HG02798 (cell line): ENCODE data around the gene SCAANT1.

ENCODE experiments used
- ATAC-seq: cut with Tn5 transposase; IDR thresholded peaks from one replicate; pipeline ENCODE4 v1.9.1; 2021; ENCODE audit warnings: mild to moderate bottlenecking; ENCODE audit not compliant: unreplicated experiment, poor library complexity

Gene SCAANT1

DNA sequence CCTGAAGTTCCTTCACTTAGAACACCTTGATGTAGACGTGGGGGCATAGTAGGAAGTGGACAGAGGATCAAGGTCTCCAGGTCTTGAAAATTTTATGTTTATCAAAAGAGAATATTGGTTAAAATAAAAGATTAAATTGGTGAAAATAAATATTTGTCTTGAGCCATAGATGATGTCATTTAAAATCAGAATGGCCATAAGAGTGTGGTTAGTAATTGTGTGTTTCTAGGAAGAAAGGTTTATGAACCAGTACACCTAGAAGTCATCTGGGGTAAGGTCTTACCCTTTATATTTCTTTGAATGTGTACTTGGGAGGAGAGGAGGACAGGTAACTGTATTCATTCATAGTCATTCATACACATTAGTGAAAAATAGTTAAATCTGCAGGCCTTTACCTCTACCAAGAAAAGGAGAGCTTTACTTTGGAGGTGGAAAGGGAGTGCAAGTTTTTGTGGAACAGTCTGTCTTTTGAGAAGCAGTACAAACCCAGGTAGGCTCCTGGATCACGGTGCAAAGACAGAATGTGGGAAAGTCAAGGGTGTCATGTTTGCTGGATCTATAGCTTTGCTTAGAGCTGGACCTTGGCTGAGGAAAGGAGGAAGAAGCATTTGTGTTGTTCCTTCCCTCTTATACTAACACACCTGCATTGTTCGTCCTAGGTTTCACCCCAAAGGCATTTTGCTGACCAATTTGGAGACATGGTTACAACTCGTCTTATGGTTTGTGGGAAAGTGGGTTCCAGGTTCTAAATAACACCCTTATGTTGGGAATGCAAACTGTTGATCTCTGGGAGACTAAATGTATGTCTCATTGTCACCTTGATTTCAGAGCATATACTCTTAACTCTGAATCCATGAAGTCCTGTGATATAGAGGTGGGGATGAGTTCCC lies 6.2 kb downstream of the SCAANT1 start:
- no peak for ATAC-seq

DNA sequence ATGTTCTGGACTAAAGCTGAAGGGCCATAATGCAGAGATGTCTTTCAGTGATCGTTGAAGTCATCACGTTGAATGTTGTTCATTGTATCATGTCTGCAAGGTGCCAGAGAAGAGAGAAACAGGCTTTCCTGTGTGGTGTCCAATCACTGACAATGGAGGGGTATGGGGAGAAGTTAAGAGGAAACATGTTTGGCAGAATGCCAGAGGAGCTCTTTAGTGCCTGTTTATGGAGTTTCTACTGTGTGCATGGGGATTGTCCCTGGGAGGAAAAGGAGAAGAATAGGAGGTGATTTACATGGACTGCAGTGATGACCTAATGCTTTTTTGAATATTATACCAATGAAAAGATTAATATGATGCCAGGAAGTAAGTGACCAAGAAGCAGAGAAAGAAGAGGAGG lies 11.7 kb downstream of the SCAANT1 start:
- no peak for ATAC-seq

DNA sequence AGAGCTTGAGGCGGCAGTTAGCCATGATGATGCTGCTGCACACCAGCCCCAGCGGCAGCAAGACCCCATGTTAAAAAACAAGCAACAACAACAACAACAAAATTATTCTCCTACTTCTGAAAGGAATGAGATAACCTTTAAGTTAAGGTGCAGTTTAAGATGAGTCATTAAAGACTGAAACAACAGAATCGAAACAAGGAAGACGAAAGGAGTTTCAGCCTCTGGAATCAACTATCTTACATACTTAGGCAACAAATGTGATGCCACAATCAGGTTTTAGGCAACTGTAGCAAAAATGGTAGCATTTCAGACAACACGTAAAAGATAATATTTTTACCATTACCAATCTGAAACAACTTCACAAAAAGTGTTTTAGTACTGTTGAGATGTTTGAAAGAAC lies 12.2 kb downstream of the SCAANT1 start:
- ATAC-seq, result no peak

DNA sequence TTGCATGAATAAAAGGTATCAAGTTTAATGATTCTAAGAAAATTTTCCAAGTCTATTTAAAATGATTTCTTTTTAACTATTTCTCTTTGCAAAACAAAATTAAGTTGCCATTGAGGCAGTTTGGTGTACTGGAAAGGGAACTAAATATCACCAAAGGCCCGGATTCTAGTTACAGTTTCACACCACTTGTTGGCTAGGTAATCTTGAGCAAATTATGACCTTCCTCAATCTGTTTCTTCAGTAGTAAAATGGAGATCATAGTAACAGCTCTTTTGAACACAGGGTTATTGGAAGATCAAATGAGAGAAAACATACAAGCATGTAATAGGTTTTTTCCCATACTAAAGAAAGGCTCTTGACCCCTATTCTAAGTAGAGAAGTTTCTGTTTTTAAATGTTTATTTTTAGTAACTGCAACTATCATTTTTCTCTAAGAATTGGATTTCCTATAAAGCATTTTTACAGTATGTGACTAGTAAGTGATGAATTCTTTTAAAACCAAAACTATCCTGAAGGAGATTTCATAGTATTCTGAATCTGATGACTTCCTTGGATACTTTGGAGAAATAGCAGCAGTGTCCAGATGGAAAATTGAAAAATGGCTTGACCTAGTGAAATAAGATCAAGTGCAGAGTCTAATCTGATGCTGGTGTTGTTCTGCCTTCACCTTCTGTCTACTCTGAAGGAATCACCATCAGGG lies 15.7 kb downstream of the SCAANT1 start:
- peak; percentile 62 for ATAC-seq

- no peak for ATAC-seq
Observed at GRCh38 chr3:63895422-63896189, 16.6 kb downstream of the SCAANT1 start.

DNA sequence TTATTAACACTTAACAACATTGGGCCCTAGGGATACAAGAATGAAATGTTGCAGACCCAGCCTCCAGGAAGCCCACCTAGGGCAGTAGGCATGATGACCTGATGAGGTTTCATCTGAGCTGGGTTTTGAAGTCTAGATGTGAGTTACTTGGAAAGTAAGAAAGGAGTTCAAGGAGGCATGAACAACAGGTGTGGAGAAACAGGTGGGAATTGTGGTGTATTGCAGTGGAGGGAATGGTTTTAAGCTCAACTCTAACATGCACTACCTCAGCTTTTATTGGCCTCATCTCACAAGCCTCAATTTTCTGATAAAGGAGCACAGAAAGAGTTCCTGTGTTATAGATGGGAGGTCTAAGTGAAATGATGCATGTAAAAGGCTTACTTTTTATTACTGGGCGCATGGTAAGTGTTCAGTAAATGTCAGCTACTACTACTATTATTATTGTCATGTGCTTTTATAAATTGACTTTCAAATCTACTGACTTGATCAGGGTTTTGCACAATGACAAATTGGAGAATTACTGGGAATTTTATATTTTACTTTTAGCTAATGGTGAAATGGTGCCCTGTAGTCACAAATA lies 19.3 kb downstream of the SCAANT1 start:
- no peak for ATAC-seq

DNA sequence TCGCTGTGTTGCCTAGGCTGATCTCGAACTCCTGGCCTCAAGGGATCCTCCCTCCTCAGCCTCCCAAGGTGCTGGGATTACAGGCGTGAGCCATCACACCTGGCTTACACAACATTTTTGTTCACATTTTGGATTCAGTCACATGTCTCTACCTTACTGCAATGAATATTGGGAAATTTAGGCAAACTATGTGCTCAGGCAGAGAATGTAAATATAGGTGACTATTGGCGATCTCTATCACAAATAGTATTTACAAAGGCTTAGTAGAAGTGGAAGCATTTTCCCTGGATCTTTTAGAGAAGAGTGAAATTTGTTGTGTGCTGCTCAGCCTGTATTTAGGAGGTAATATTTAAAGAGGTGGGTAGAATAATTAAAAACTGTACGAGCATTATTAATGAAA lies 20.7 kb downstream of the SCAANT1 start:
- ATAC-seq, result no peak

DNA sequence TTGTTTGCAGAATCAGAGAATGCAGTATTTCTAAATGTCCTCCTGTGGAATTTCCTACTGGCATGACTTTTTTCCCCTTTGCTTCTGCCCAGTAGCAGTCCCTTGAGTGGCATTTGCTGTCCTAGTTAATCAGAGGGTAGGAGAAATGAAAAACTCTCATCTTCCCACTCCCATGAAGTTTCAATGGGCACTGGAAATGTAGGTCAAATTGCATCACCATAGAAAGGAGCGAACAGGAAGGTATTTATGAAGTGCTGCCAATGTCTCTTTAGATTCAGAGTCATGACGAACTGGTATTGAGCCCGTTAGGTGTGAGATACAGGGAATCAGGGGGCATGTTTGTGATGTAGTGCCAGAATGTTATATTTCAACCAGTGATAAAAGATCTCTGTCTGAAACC lies 25.3 kb downstream of the SCAANT1 start:
- no peak for ATAC-seq

GRCh38 chr3:63880653-63881052 lies 31.5 kb downstream of the SCAANT1 start:
- no peak for ATAC-seq

DNA sequence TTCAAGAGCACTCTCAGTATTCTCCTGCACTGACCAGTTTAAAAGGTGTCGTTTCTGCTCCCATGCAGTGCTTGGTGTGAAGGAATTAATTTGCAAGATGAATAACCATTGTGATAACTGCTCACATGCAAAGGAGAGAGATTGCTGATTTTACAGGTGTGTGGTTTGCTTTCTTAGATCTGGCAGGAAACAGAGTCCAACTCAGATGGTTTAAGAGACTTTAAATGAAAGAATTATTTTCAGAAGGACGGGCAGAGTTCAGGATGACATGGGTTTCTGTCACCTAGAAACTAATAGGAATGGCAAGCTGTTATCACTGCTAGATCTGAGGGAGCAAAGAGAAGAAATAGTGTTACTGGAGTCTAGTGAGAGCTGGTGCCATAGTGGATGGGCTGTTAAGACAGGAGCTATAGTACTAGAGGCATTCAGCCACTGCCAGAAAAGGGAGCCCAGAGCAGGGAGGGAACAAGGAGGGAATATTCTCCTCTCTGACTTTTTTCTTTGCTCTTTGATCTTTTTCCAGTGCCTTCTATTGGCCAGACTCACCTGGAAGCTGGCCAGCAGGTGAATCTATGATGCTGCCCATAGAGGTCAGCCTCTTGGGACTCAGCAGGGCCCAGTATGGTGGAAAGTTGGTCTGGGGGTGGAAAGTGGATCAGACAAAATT lies 33.7 kb downstream of the SCAANT1 start:
- no peak for ATAC-seq

DNA sequence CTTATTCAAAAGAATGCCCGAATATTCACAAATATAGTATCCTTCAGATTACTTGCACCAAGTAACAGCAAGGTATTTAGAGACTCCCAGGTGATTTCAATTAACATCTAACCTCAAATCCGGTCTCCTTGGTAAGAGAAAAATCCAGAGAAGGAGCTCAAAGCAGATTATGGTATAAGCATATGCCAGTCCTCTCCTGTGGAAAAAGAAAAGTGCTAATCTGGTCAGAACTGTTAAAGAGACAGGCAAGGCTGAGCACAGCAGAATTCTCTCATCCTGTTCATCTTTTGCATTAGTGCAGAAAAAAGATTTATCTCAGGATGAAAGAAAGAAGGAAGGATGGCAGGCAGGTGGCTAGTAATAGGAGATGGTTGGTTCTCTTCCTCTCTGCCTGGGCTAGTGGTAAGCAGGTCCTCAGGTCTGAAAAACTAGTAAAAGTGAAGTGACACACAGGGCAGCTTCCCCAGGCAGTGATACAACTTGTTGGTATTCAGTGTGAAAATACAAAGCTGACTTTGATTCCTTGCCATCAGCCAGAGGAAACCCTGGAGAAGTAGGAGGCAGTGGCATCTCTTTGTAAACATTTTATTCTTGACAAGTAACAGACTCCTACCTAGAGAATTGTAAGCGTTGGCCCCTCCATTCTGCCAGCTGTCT lies 34.3 kb downstream of the SCAANT1 start:
- ATAC-seq, result no peak

- no peak for ATAC-seq
Observed at GRCh38 chr3:63876260-63876659, 35.9 kb downstream of the SCAANT1 start.

DNA sequence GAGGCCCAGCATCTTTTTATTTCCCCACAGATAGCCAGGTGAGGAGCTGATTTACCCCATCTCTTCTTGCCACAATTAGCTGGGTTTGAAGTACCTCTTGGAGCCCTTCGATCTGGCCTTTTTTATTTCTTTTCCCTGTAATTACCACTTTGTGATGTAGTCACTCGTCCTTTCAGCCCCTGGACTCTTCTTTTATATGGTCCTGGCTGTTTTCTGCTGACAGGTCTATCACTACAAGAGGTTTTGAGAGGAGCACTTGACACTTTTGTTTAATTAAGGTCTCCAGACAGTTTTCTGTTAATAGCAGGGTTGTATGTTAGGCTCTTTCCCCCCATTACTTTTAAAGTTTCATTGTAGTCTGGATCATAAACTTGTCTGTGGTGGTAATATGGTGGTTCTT lies 36.7 kb downstream of the SCAANT1 start:
- no peak for ATAC-seq

GRCh38 chr3:63874769-63875168 lies 37.4 kb downstream of the SCAANT1 start:
- ATAC-seq, result no peak

DNA sequence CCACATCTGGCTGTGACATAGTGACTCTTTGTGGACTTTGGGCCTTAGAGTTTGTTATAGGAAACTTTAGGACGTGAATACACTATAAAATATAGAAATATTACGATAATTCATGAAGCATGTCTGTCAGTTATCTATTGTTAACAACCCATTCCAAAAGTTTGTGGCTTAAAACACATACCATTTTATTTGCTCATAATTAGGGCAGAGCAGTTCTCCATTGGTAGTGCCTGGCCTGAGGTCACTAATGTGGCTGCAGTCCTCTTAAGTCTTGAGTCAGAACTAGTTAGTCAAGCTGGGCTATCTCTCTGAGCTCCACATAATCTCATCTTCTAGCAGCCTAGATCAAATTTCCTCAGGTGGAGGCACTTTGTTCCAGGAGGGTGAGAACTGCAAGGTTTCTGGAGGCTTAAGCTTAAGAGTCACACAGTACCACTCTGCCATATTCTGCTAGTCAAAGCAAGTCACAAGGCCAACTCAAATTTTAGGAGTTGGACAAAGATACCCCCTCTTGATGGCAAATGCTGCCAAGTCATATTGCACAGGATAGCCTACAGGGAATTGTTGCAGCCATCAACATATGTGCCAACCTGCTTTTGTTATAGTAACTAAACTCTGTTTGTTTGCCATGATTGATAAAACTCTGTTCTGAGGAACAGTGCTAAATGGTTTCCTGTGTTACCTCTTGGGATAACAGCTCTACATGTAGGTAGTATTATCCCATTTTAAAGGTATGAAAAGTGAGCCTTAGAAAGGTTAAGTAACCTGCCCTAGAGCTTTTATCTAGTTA lies 39.9 kb downstream of the SCAANT1 start:
- no peak for ATAC-seq

GRCh38 chr3:63870615-63871005 lies 41.6 kb downstream of the SCAANT1 start:
- ATAC-seq, result no peak

GRCh38 chr3:63869940-63870614 lies 42.1 kb downstream of the SCAANT1 start:
- no peak for ATAC-seq

DNA sequence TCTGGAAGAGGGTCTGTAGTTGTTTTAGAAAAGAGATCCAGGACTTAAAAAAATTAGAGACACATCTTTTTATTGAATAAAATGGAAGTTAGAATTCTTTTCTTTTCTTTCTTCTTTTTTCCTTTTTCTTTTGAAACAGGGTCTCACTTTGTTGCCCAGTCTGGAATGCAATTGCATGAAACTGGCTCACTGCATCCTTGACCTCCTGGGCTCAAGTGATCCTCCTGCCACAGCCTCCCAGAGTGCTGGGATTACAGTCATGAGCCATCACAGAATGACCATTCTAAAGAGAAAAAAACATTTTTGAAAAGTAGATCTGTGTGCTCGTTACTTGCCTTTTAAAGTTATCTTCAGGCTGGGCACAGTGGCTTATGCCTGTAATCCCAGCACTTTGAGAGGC lies 45.0 kb downstream of the SCAANT1 start:
- ATAC-seq, result no peak
